Cardiac muscle cell (in vitro differentiated cells and primary cell): Measurements from ENCODE around the gene MAPK10. TPM values are rescaled to one million over a fixed set of nuclear protein-coding genes. Genes with fewer than 3 reads are reported as not detected.

Experiments used
- DNase-seq, 2 donors: peaks; one replicate each; pipeline versions ENCODE4 v3.0.0 to v3.0.0-alpha.2; 2010 to 2017; ENCODE audit warnings: low read depth in 1 of 2, low spot score in 1 of 2
- H3K27ac ChIP-seq: fragments of 200-600 bp; sonication (generic); 2 replicates; pipeline ENCODE4 v1.5.1; 2016
- H3K27me3 ChIP-seq: fragments of 200-600 bp; sonication (generic); 2 replicates; pipeline ENCODE4 v1.6.0; 2016; ENCODE audit warnings: control low read depth
- H3K36me3 ChIP-seq: fragments of 200-600 bp; sonication (generic); 2 replicates; pipeline ENCODE4 v1.5.1; 2016; ENCODE audit warnings: control low read depth
- H3K4me1 ChIP-seq: fragments of 200-600 bp; sonication (generic); 2 replicates; pipeline ENCODE4 v1.8.1; 2017; ENCODE audit warnings: low read depth, mild to moderate bottlenecking, mixed run types
- H3K4me3 ChIP-seq: fragments of 200-600 bp; sonication (generic); 2 replicates; pipeline ENCODE4 v1.5.1; 2016; ENCODE audit warnings: mild to moderate bottlenecking
- H3K9me3 ChIP-seq: fragments of 200-600 bp; sonication (generic); 2 replicates; pipeline ENCODE4 v1.5.1; 2017; ENCODE audit warnings: low read depth, mild to moderate bottlenecking, control low read depth
- CTCF ChIP-seq: IDR thresholded peaks from 2 replicates; pipeline ENCODE4 v1.5.1; 2012; ENCODE audit warnings: low read depth, mild to moderate bottlenecking, low read length
- polyA plus RNA-seq: library from polyadenylated mRNA; unstranded; fragments of >200 nt; fragmentation: Nextera tagmentation; extraction: Ambion mirVana; gene quantifications from 2 replicates; pipeline ENCODE4 v1.2.1, GENCODE V29; 2016
- total RNA-seq: library from RNA; depleted of rRNA; stranded (reverse); fragments of >200 nt; gene quantifications from 2 replicates; pipeline ENCODE4 v1.2.3, GENCODE V29; 2016

MAPK10 gene
- total and polyA plus RNA-seq, 2 experiments from 2014 or later, result 13.9 to 22.8 TPM

DNA sequence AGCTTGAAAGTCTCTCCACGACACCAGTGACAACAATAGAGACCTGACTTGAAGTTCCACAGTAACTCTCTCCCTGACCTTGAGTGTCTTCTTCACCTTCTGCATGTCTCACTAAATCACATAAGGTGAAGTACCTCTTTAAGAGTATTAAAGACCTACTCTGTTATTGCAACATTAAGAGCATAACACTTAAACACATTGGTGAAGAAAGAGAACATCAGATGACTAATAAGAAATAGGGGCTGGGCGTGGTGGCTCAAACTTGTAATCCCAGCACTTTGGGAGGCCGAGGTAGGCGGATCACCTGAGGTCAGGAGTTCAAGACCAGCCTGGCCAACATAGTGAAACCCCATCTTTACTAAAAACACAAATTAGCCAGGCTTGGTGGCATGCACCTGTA is 33.9 kb upstream of the MAPK10 start:
- H3K9me3 ChIP-seq, result no peaks in the 10 kb centered on the region

GRCh38 chr4:86389664-86390063 is 29.8 kb upstream of the MAPK10 start:
- Histone ChIP-seq H3K4me3 (no peak overlapping the region), H3K27ac (no peak overlapping the region), H3K36me3 (no peaks in the 10 kb centered on the region), H3K27me3 (no peaks in the 10 kb centered on the region), H3K4me1 (no peaks in the 10 kb centered on the region), H3K9me3 (no peaks in the 10 kb centered on the region)
- DNase-seq, result no peak
- no peak for TF ChIP-seq CTCF

More for the DNA sequence above, 33.9 kb upstream of the MAPK10 start:
- no peak overlapping the region for H3K27ac ChIP-seq
- H3K36me3 ChIP-seq, result no peaks in the 10 kb centered on the region
- H3K4me3 ChIP-seq, result no peak overlapping the region
- no peaks in the 10 kb centered on the region for H3K27me3 ChIP-seq
- TF ChIP-seq CTCF, result no peak
- no peaks in the 10 kb centered on the region for H3K4me1 ChIP-seq
- no peak for DNase-seq

DNA sequence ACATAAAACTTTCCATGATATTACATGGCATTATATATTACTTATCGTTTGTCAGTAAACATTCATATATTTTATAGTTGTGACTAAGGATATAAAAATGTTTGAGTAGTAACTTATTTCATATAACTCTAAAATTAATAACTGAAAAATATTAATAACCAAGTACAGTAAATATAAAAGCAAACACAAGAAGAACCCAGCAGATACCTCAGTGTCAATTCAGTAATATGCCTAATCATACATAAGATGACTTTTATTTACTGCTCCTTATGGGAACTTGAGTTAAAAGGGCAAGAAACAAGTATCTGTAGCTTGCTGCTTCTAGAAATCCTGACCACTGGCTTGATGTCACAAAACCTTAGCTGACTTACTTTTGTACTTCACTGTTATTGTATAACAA is 28.4 kb upstream of the MAPK10 start:
- H3K27me3 ChIP-seq, result no peaks in the 10 kb centered on the region
- no peak for DNase-seq
- H3K27ac ChIP-seq, result no peak overlapping the region
- no peaks in the 10 kb centered on the region for H3K4me1 ChIP-seq
- no peaks in the 10 kb centered on the region for H3K36me3 ChIP-seq
- H3K9me3 ChIP-seq, result no peaks in the 10 kb centered on the region
- no peak for TF ChIP-seq CTCF
- H3K4me3 ChIP-seq, result no peak overlapping the region

DNA sequence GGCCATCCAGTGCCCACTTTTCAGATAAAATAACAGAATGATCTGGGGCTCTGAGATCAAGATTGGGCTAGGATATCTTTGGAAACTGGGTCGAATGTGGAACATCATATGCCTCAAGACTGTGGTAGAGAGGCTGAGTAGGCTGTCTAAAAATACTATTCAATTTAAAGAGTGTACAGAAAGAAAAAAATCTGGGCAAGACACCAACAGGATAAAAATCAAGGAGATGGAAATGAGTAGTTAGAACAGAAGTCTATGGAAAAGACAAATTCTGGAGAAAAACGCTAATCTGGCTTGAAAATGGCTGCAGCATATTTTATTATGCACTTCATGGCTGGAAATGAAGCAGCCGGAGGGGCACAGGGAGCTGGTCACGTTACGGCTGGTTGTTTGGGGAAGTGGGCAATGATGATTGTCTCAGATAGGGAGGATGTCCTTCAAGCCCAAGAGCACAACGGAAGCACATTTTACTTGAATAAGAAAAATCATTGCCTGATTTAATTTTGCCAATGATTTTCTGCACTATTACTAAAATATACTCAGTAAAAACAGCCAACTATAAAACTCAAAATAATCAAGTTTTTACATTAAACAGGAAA is 27.1 kb upstream of the MAPK10 start:
- no peaks in the 10 kb centered on the region for H3K4me1 ChIP-seq
- TF ChIP-seq CTCF, result no peak
- DNase-seq, result no peak
- H3K9me3 ChIP-seq, result no peaks in the 10 kb centered on the region
- H3K4me3 ChIP-seq, result no peak overlapping the region
- no peaks in the 10 kb centered on the region for H3K36me3 ChIP-seq
- no peaks in the 10 kb centered on the region for H3K27me3 ChIP-seq
- H3K27ac ChIP-seq, result no peak overlapping the region

- H3K4me1 ChIP-seq, result no peaks in the 10 kb centered on the region
- H3K36me3 ChIP-seq, result no peaks in the 10 kb centered on the region
- no peak overlapping the region for H3K4me3 ChIP-seq
- no peaks in the 10 kb centered on the region for H3K9me3 ChIP-seq
- H3K27ac ChIP-seq, result no peak overlapping the region
- DNase-seq, result no peak
- no peak for TF ChIP-seq CTCF
- H3K27me3 ChIP-seq, result no peaks in the 10 kb centered on the region
These were observed 26.3 kb upstream of the MAPK10 start for GRCh38 chr4:86386201-86386600.
